ENCODE data around the gene JADE3. TPM values are rescaled to one million over a fixed set of nuclear protein-coding genes. Genes with fewer than 3 reads are reported as not detected.

The JADE3 gene
- total RNA-seq, 4 donors from 2014 or later, result 5.5 to 10.2 (median 9.3) TPM

- ATAC-seq, result no peak
- TF ChIP-seq EP300 (IDR thresholded peaks at IDR 0.05) (no peak), CTCF (IDR thresholded peaks at IDR 0.05) (no peak), POLR2AphosphoS5 (IDR thresholded peaks at IDR 0.05) (no peak), POLR2A (IDR thresholded peaks at IDR 0.05) (no peak)
- H3K27ac ChIP-seq, result no peak overlapping the region
- H3K4me3 ChIP-seq, result no peak overlapping the region
- 71 to 92% methylated on average over 1 of the region's 2 CpGs for WGBS, 2 donors (ENCODE audit: low coverage in 1 of 2)
- H3K4me1 ChIP-seq, result no peaks in the 10 kb centered on the region
- peaks cover 0 to 5% of the 10 kb centered on the region in 2 donors for H3K36me3 ChIP-seq
- H3K9me3 ChIP-seq, result no peaks in the 10 kb centered on the region
- H3K27me3 ChIP-seq, result no peaks in the 10 kb centered on the region
These were observed 151.0 kb downstream of the JADE3 start for GRCh38 chrX:47063179-47063578.

- no peak overlapping the region for H3K27ac ChIP-seq
- 59 to 60% methylated on average over 2 to 3 of the region's 3 CpGs for WGBS, 2 donors (ENCODE audit: low coverage in 1 of 2)
- no peaks in the 10 kb centered on the region for H3K27me3 ChIP-seq
- no peak for ATAC-seq
- no peaks in the 10 kb centered on the region for H3K4me1 ChIP-seq
- no peak overlapping the region for H3K4me3 ChIP-seq
- H3K36me3 ChIP-seq, result no peaks in the 10 kb centered on the region
- TF ChIP-seq POLR2A (IDR thresholded peaks at IDR 0.05) (no peak), CTCF (IDR thresholded peaks at IDR 0.05) (no peak), POLR2AphosphoS5 (IDR thresholded peaks at IDR 0.05) (no peak), EP300 (IDR thresholded peaks at IDR 0.05) (no peak)
- no peaks in the 10 kb centered on the region for H3K9me3 ChIP-seq
These were observed 156.0 kb downstream of the JADE3 start for GRCh38 chrX:47068214-47068613.

- no peaks in the 10 kb centered on the region for H3K27me3 ChIP-seq
- H3K36me3 ChIP-seq, result no peaks in the 10 kb centered on the region
- H3K4me3 ChIP-seq, result no peak overlapping the region
- no peak for ATAC-seq
- H3K27ac ChIP-seq, result no peak overlapping the region
- H3K9me3 ChIP-seq, result no peaks in the 10 kb centered on the region
- TF ChIP-seq CTCF (IDR thresholded peaks at IDR 0.05), result no peak
- no peak for TF ChIP-seq EP300 (IDR thresholded peaks at IDR 0.05)
- TF ChIP-seq POLR2A (IDR thresholded peaks at IDR 0.05), result no peak
- TF ChIP-seq POLR2AphosphoS5 (IDR thresholded peaks at IDR 0.05), result no peak
- no peaks in the 10 kb centered on the region for H3K4me1 ChIP-seq
These were observed 156.5 kb downstream of the JADE3 start for GRCh38 chrX:47068720-47069119.

- peak; percentile 51 for ATAC-seq
- no peaks in the 10 kb centered on the region for H3K4me1 ChIP-seq
- peak within 1 kb of the TSS; percentile 7 to 72 (median 68) for H3K27ac ChIP-seq
- no peaks in the 10 kb centered on the region for H3K36me3 ChIP-seq
- no peaks in the 10 kb centered on the region for H3K27me3 ChIP-seq
- WGBS, 2 donors (ENCODE audit: low coverage in 1 of 2), result 22 to 46% methylated on average over 9 to 10 of the region's 59 CpGs
- no peak for TF ChIP-seq CTCF (IDR thresholded peaks at IDR 0.05)
- no peak for TF ChIP-seq POLR2A (IDR thresholded peaks at IDR 0.05)
- H3K4me3 ChIP-seq, result peak within 1 kb of the TSS; percentile 46 to 52
- no peaks in the 10 kb centered on the region for H3K9me3 ChIP-seq
These were observed 166.2 kb downstream of the JADE3 start, which contains the start of gene RGN for GRCh38 chrX:47078129-47079043. Gene RGN (plus strand): TSS chrX:47078443. CDS start chrX:47081145, 2,702 bp downstream.
